GM23338 (cell line): ENCODE measurements around the gene SPDL1.

ENCODE experiments used
- CREB1 ChIP-seq: fragments of 250-450 bp; sonication (Bioruptor Pico); IDR thresholded peaks from 2 replicates; pipeline ENCODE4 v1.5.0; 2020; ENCODE audit warnings: low read depth, mild to moderate bottlenecking, moderate library complexity
- EZH2 ChIP-seq: fragments of 200-600 bp; sonication (generic); IDR thresholded peaks from one replicate; pipeline ENCODE4 v1.8.0; 2017; ENCODE audit warnings: antibody characterized with exemption, mild to moderate bottlenecking, low read depth; ENCODE audit not compliant: unreplicated experiment
- EZH2phosphoT487 ChIP-seq: fragments of 200-600 bp; sonication (generic); IDR thresholded peaks from one replicate; pipeline ENCODE4 v1.8.1; 2018; ENCODE audit warnings: antibody characterized with exemption; ENCODE audit not compliant: unreplicated experiment
- JUNB ChIP-seq: IDR thresholded peaks from one replicate; pipeline ENCODE4 v1.6.1; 2016; ENCODE audit warnings: antibody characterized with exemption; ENCODE audit not compliant: unreplicated experiment
- ZNF114 ChIP-seq: fragments of 250-450 bp; sonication (Bioruptor Pico); IDR thresholded peaks from 2 replicates; pipeline ENCODE4 v1.5.0; 2020; ENCODE audit warnings: mild to moderate bottlenecking, moderate library complexity
- TF ChIP-seq, protein P1 (sequence below), 2 experiments: fragments of 200-600 bp in 1 of 2; sonication (generic) in 1 of 2; conservative IDR thresholded peaks; 2 replicates each; pipeline versions ENCODE4 v1.5.1 to v1.6.1; 2016 to 2017; ENCODE audit warnings: antibody characterized with exemption in 2 of 2, low read depth in 2 of 2, mild to moderate bottlenecking in 2 of 2, moderate library complexity in 1 of 2

DNA sequence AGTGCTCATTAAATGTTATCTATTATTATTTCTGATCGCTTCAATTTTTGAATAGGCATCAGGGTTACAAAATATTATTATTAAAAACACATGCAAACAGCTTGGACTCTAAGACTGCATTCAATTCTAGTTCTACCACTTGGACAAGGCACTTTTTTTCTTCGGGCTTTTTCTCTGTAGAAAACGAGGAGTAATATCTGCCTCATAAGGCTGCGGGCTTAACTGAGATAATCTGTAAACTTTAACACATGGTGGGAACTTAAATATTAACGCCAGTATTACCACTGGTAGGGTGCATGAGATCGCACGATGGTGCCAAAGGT lies 511 bp upstream of the SPDL1 start:
- TF ChIP-seq, protein P1, sequence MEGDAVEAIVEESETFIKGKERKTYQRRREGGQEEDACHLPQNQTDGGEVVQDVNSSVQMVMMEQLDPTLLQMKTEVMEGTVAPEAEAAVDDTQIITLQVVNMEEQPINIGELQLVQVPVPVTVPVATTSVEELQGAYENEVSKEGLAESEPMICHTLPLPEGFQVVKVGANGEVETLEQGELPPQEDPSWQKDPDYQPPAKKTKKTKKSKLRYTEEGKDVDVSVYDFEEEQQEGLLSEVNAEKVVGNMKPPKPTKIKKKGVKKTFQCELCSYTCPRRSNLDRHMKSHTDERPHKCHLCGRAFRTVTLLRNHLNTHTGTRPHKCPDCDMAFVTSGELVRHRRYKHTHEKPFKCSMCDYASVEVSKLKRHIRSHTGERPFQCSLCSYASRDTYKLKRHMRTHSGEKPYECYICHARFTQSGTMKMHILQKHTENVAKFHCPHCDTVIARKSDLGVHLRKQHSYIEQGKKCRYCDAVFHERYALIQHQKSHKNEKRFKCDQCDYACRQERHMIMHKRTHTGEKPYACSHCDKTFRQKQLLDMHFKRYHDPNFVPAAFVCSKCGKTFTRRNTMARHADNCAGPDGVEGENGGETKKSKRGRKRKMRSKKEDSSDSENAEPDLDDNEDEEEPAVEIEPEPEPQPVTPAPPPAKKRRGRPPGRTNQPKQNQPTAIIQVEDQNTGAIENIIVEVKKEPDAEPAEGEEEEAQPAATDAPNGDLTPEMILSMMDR (conservative IDR thresholded peaks at IDR 0.05; ENCODE audit: low read depth in 2 of 2) = no peak
- TF ChIP-seq CREB1 (CRISPR knock-in tag) = no peak
- TF ChIP-seq ZNF114 (CRISPR knock-in tag) = no peak
- no peak for TF ChIP-seq JUNB
- TF ChIP-seq EZH2phosphoT487 = no peak
- TF ChIP-seq EZH2 = no peak
